PC-9 (cell line): ENCODE data around the gene TMEFF1.

ENCODE experiments used
- CTCF ChIP-seq: fragments of 200-600 bp; sonication (generic); conservative IDR thresholded peaks from 2 replicates; pipeline ENCODE4 v1.6.1; 2017; ENCODE audit warnings: mixed run types, antibody characterized with exemption, mild to moderate bottlenecking, moderate library complexity
- EZH2 ChIP-seq: fragments of 200-600 bp; sonication (generic); IDR thresholded peaks from 2 replicates; pipeline ENCODE4 v1.8.0; 2017; ENCODE audit warnings: antibody characterized with exemption, low read depth

- TF ChIP-seq CTCF (no peak), EZH2 (no peak)
Measured at GRCh38 chr9:100466171-100466828, 6.6 kb upstream of the TMEFF1 start.
